RWPE2 (cell line): ENCODE measurements around the gene USP49.

ENCODE experiments used
- ATAC-seq: fragments of 200-7000 bp; cut with Tn5 transposase; 3 replicates; pipeline ENCODE4 v1.9.1; 2021; ENCODE audit warnings: low read depth
- DNase-seq: peaks from one replicate; pipeline ENCODE4 v3.0.0-alpha.2; 2020; ENCODE audit warnings: low spot score
- H3K27ac ChIP-seq: fragments of 450-650 bp; 2 replicates; pipeline ENCODE4 v1.5.1; 2017; ENCODE audit warnings: mild to moderate bottlenecking; ENCODE audit not compliant: poor library complexity, severe bottlenecking
- H3K27me3 ChIP-seq: fragments of 250-450 bp; sonication (Bioruptor Pico); 2 replicates; pipeline ENCODE4 v1.5.1; 2021; ENCODE audit warnings: mild to moderate bottlenecking, moderate library complexity; ENCODE audit not compliant: insufficient read depth, poor library complexity, severe bottlenecking
- H3K36me3 ChIP-seq: fragments of 250-450 bp; sonication (Bioruptor Pico); 2 replicates; pipeline ENCODE4 v1.5.1; 2020; ENCODE audit warnings: low read depth, mild to moderate bottlenecking, moderate library complexity
- H3K4me1 ChIP-seq: fragments of 250-450 bp; sonication (Bioruptor Pico); 2 replicates; pipeline ENCODE4 v1.5.1; 2021; ENCODE audit warnings: mild to moderate bottlenecking, moderate library complexity; ENCODE audit not compliant: insufficient read depth, poor library complexity, severe bottlenecking
- H3K4me3 ChIP-seq: fragments of 250-450 bp; sonication (Bioruptor Pico); 2 replicates; pipeline ENCODE4 v1.5.1; 2021; ENCODE audit warnings: mild to moderate bottlenecking, moderate library complexity; ENCODE audit not compliant: severe bottlenecking
- H3K9me3 ChIP-seq: fragments of 250-450 bp; sonication (Bioruptor Pico); 2 replicates; pipeline ENCODE4 v1.5.1; 2021; ENCODE audit warnings: mild to moderate bottlenecking, moderate library complexity; ENCODE audit not compliant: severe bottlenecking
- TF ChIP-seq, protein P1 (sequence below): fragments of 450-650 bp; IDR thresholded peaks from one replicate; pipeline ENCODE4 v1.5.1; 2017; ENCODE audit warnings: mild to moderate bottlenecking, moderate library complexity; ENCODE audit not compliant: poor library complexity, severe bottlenecking

The USP49 gene

DNA sequence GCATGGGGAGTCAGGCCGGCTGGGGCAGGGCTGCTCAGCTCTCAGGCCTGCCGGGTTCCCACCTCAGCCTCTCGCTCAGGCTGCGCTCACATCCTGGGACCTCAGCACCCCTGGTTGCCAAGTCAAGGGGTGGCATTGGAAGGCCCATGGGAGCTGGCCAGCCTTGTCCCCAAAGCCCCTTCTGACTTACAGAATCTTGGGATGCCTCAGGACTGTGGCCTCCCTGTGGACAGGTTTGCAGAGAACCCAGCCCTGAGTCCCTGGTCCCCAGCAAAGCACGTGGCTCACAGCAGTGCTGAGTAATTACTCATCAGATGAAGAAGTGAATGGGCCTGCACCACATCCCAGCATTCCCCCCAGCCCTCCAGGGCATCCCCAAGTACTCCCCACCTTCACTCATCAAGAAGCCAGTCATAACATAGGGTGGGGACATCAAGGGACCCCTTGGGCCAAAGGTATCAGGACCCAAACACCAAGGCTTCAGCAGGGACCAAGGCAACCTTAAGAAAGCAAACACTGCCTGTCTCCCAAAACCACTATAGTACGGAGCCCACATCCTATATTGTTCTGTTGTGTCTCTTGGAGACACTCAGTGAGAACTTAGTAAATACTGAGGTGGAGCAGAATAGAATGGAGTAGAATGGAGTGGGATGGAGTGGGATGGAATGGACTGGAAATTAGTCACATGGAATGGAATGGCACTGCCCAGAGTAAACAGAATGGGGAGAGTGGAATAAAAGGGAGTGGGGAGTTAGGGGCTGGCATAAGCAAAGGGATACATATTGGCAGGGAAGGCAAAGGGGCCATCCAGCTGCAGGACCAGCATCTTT lies 151.6 kb downstream of the USP49 start:
- Histone ChIP-seq H3K36me3 (no peaks in the 10 kb centered on the region), H3K27me3 (no peaks in the 10 kb centered on the region), H3K4me3 (no peak overlapping the region), H3K4me1 (peaks cover 11% of the 10 kb centered on the region), H3K9me3 (no peaks in the 10 kb centered on the region), H3K27ac (no peak overlapping the region)
- ATAC-seq (peak; percentile 26; the same call in 1 of the 3 replicates), DNase-seq (no peak)
- TF ChIP-seq, protein P1, sequence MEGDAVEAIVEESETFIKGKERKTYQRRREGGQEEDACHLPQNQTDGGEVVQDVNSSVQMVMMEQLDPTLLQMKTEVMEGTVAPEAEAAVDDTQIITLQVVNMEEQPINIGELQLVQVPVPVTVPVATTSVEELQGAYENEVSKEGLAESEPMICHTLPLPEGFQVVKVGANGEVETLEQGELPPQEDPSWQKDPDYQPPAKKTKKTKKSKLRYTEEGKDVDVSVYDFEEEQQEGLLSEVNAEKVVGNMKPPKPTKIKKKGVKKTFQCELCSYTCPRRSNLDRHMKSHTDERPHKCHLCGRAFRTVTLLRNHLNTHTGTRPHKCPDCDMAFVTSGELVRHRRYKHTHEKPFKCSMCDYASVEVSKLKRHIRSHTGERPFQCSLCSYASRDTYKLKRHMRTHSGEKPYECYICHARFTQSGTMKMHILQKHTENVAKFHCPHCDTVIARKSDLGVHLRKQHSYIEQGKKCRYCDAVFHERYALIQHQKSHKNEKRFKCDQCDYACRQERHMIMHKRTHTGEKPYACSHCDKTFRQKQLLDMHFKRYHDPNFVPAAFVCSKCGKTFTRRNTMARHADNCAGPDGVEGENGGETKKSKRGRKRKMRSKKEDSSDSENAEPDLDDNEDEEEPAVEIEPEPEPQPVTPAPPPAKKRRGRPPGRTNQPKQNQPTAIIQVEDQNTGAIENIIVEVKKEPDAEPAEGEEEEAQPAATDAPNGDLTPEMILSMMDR: no peak

DNA sequence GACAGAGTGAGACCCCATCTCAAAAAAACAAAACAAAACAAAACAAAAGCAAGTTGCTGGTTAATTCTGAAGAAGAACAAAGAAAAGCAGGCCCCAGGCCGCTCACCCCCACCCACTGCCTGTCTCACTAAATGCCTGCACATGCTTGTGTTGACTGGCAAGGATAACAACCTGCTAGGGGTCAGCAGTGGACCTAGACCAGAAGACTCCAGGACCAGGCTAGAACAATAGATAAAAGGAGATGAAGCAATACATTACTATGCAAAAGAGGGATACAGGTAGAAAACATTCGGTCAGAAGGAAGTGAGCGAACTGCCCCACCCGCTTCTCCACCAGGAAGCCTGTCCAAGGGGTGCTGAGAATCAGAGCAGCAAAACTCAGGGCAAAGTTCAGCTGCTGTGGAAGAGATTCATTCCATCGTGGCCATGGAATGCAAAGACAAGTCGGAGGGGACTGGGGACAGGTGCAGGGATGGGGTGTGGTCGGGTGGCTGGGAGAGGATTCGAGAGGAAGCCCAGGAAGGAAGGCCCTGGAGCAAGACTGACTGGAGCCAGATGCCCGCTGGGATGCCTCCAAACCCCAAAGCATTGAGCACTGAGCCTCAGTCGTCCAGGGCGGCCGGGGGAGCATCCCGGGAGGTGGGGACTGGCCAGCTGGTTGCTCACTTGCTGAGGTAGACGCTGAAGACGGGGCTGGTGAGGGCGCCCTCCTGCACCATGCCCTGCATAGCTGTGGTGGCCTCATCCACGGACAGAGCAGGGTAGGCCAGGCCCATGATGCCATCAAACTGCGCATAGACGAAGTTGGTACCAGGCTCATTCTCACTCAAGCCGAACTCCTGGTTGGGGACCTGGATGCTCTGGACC lies 153.3 kb downstream of the USP49 start:
- DNase-seq: no peak
- Histone ChIP-seq H3K4me1 (peaks cover 7% of the 10 kb centered on the region), H3K27ac (no peak overlapping the region), H3K4me3 (no peak overlapping the region), H3K27me3 (no peaks in the 10 kb centered on the region), H3K9me3 (no peaks in the 10 kb centered on the region), H3K36me3 (no peaks in the 10 kb centered on the region)
- TF ChIP-seq, protein P1: no peak
- ATAC-seq: peak; percentile 69

DNA sequence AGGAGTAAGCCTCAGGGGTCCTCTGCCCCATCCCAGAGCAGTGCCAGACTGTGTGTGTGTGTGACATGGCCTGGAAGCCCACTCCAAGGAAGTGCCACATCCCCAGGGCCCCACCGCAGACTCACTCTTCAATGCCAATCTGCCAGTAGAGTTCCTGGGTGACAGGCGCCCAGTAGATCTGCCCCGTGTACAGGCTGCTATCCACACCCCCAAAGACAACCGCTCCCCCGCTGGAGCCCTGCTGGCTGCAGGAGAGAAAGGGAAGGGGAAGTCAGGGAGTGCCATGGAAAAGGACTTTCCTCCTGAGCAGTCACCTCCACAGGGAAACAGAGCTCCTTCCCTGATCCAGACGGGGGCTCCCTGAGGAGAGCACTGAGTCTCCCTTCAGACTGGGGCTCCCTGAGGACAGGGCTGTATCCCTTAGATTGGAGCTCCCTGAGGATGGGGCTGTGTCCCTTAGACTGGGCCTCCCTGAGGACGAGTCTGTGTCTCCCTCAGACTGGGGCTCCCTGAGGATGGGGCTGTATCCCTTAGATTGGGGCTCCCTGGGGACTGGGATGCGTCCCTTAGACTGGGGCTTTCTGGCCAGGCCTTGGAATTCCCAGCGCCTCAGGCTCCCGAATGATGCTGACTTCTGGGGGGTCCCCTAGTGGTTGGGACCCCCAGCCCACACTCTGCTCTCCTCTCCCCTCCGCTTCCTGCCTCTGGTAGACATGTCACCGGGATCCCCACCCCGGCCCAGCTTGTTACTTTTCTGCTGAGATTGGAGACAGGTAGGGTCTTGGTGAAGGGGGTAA lies 154.6 kb downstream of the USP49 start:
- Histone ChIP-seq H3K4me1 (peaks cover 7% of the 10 kb centered on the region), H3K4me3 (no peak overlapping the region), H3K27me3 (no peaks in the 10 kb centered on the region), H3K27ac (no peak overlapping the region), H3K36me3 (no peaks in the 10 kb centered on the region), H3K9me3 (no peaks in the 10 kb centered on the region)
- ATAC-seq: no peak
- TF ChIP-seq, protein P1: no peak
- DNase-seq: no peak
